D721Med (cell line): ENCODE data around the gene UBALD1.

Experiments
- DNase-seq: peaks from one replicate; pipeline ENCODE4 v3.0.0; 2011; ENCODE audit warnings: low spot score; ENCODE audit not compliant: insufficient read length
- FAIRE-seq: peaks from 2 replicates; lab custom pipeline; 2011; peaks lifted over from hg19 to GRCh38; lab: Jason Lieb, UNC
- CTCF ChIP-seq: IDR thresholded peaks from 2 replicates; pipeline ENCODE4 v1.5.1; 2012; ENCODE audit warnings: mild to moderate bottlenecking, control low read depth; ENCODE audit not compliant: insufficient read depth; ENCODE audit errors: missing control alignments

UBALD1 gene

GRCh38 chr16:4614571-4615383, at the start of gene UBALD1:
Gene UBALD1, minus strand, starts transcription at chr16:4614888. Its CDS starts 91 bp downstream, at chr16:4614797.
- FAIRE-seq (no peak), DNase-seq (peak; percentile 87)
- TF ChIP-seq CTCF = no peak

GRCh38 chr16:4663777-4664465, 49.2 kb upstream of the UBALD1 start:
- FAIRE-seq (no peak), DNase-seq (no peak)
- TF ChIP-seq CTCF = no peak

DNA sequence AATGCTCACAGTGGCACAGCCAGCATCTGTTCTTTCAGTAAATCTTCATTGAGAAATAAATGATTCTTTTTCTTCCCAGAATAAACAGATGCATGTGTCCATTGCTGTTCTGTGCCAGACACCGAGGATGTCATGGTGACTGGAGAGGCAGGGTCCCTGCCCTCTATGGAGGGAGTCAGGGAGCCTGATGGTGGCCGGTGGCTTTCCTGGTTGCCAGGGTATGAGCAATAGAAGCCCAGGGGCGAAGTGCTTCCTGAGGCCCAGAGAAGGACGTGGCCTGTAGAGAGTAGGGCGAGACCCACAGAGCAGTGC, 48.7 kb upstream of the UBALD1 start:
- FAIRE-seq (no peak), DNase-seq (no peak)
- no peak for TF ChIP-seq CTCF

DNA sequence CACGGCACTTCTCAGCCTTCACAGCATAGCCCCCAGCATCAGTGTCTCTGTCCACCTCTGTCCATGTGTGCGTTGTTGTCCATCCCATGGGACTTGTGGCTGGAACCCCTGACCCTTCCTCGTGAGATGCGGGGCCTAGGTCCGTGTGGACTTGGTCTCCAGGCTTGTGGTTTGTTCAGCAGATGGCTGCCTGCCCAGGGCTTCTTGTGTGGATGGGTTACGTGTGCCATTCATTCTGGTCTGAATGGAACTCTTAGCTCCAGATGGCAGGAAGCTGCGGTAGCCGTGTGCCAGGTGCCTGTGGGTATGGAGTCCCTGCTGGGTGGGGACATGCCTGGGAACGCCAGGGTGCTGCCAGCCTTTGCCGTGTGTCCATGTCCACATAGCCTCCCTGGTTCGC, 47.0 kb upstream of the UBALD1 start:
- no peak for TF ChIP-seq CTCF
- DNase-seq (no peak), FAIRE-seq (no peak)

GRCh38 chr16:4660454-4661007, 45.8 kb upstream of the UBALD1 start:
- DNase-seq (no peak), FAIRE-seq (no peak)
- no peak for TF ChIP-seq CTCF

GRCh38 chr16:4659363-4660353, 45.0 kb upstream of the UBALD1 start:
- FAIRE-seq = no peak
- no peak for DNase-seq
- TF ChIP-seq CTCF = no peak
